GM19438 (cell line): Measurements from ENCODE around the gene NPPA.

Experiments used
- ATAC-seq: cut with Tn5 transposase; IDR thresholded peaks from one replicate; pipeline ENCODE4 v1.9.1; 2021; ENCODE audit warnings: low read depth; ENCODE audit not compliant: unreplicated experiment

The NPPA gene

DNA sequence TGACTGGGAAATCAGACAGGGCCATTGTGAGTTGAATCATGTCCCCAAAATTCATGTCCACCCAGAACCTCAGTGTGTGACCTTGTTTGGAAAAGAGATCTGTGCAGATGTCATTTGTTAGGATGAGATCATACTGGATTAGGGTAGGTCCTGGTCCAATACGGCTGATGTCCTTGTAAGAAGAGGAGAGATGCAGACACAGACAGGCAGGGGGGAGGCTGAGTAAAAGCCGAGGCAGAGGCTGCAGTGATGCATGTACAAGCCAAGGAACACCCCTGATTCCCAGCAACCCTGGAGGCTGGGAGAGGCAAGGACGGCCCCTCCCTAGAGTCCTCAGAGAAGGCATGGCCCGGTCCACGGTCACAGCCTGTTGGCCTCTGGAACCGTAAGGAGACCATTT is 27.0 kb upstream of the NPPA start:
- no peak for ATAC-seq

DNA sequence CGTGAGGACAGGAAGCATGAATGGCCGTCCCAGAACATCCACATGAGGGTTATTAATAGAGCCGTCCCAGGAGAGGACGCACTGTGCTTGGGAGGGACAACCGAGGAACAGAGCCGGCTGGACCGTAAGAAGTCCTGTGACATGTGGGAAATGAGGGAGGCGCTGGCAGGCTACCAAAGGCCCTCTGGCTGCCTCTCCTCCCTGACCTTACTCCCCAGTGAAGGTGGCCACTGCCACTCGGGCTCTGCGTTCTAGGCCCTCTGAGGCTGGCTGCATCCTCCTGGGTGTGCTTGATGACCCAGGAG is 26.6 kb upstream of the NPPA start:
- no peak for ATAC-seq

DNA sequence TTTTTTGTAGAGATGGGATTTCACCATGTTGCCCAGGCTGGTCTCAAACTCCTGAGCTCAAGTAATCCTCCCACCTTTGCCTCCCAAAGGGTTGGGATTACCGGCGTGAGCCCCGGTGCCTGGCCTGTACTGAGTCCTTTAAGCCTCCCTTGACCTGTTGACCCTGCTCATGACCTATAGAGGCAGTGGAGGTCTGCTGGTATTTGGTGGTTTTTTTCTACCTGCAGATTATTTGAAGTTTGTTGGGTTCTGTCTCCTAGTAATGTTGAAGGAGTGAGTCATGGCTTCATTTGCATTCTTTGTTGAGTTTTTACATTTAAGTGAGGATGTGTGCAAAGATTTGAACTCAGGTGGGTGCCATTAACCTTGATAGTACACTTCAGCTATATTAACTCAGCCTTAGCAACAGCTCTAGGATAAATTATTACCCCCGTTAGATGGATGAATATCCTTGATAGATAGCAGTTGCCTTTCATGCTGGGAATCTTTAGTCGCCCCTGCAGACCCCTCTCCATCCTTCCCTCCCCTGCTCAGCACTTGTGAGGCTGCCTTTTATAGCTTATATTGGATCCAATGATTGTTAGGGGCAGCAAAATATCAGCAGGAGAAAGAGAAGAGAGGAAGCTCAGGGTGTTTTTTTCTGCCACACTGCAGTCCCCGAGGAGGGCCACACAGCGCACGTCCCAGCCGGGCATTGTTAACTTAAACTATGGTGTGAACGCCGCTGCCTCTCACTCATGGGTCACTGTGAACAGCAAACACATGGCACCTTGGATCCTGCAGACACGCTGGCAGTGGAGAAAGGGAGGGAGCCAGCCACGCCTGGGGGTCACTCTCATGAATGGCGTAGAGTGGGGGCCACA is 26.0 kb upstream of the NPPA start:
- no peak for ATAC-seq

DNA sequence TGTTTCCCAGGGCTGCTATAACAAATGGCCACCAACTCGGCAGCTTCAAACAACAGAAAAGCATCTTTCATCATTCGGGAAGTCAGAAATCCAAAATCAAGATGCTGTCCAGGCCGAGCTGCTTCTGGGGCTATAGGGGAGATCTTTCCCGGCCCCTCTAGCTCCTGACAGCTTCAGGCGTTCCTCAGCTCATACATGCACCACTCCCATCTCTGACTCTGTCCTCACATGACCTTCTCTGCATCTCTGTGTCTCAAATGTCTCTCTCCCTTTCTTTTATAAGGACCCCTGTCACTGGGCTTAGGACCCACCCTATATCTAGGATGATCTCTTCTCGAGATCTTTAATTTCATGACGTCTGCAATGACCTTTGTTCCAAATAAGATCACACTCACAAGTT is 25.0 kb upstream of the NPPA start:
- ATAC-seq = no peak

DNA sequence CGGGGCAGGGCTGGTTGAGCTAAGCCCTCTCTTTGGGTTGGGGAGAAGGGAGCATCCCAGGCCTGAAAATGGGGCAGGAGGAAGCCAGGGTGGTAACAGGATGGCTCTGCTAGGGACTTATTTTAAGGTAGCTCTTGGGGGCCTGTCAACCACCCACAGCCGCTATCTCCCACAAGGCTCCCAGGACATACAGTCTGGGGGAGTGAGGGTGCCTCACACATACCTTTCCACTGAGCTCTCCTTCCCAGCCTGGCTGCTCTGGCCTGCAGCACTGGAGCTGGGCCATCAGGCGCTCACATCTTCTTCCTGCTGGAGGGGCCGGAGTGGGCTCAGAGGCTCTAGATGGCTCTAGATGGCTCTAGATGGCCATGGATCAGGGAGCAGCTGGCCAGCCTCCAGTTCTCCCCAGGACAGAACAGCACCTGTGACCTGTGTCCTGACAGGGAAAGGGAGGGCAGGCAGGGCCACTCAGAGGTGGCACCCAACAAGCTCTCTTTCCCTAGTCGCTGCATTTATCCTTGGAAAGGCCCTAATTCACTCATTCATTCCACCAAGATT is 22.1 kb upstream of the NPPA start:
- no peak for ATAC-seq

DNA sequence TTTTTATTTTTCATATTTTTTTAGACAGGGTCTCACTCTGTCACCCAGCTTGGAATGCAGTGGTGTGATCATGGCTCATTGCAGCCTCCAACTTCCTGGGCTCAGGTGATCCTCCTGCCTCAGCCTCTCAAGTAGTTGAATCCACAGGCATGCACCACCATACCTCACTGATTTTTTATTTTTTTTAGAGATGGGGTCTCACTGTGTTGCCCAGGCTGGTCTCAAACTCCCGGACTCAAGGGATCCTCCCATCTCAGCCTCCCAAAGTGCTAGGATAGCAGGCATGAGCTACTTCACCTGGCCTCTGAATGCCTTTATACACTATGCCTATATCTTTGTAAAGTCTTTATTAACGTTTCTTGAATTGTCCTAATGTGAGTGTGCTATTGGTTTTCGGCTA is 21.5 kb upstream of the NPPA start:
- ATAC-seq = no peak

DNA sequence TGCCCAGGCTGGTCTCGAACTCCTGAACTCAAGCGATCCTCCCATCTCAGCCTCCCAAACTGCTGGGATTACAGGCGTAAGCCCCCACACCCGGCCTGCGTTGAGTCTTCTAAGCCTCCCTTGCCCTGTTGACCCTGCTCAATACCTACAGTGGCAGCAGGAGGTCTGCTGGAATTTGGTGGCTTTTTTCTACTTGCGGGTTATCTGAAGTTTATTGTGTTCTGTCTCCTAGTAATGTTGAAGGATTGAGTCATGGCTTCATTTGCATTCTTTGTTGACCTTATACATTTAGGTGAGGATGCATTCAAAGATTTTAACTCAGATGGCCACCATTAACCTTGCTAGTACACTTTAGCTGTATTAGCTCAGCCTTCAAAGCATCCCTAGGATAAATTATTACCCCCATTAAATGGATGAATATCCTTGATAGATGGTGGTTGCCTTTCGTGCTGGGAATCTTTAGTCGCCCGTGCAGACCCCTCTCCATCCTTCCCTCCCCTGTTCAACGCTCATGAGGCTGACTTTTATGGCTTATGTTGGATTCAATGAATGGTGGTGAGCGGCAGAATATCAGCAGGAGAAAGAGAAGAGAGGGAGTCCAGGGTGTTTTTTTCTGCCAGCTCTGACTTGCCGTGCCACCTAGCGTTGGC is 20.9 kb upstream of the NPPA start:
- ATAC-seq = no peak

DNA sequence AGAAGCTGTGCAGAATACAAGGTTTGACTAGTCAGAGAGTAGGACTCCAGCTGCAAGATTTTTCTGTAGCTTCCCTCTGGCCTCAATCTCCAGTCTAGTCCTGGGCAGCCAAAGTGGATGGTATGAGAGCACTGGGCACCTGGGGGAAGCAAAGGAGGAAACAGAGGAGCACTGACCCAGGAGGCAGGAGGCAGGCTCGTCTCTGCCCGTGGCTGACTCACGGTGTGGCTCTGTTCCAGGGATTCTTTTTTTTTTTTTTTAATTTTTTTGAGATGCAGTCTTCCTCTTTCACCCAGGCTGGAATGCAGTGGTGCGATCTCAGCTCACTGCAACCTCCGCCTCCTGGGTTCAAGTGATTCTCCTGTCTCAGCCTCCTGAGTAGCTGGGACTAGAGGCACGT is 15.3 kb upstream of the NPPA start:
- ATAC-seq = no peak

DNA sequence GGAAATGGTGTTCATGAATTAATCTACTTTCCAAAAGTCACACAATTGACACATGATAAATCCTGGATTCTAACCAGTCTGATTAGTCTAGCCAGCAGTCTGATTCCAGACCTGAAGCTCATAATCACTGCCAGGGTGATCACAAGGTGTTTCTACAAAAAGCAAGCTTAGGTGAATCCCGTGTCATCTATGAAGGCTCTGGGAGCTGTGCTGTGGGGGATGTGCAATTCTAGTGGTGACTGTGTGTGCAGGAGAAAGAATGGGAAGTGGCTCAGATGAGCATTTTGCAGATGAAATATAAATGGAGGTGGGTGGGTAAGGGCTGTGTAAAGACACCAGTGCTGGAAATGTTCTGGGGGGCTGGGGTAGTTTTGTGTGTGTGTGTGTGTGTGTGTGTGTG is 13.0 kb upstream of the NPPA start:
- no peak for ATAC-seq

DNA sequence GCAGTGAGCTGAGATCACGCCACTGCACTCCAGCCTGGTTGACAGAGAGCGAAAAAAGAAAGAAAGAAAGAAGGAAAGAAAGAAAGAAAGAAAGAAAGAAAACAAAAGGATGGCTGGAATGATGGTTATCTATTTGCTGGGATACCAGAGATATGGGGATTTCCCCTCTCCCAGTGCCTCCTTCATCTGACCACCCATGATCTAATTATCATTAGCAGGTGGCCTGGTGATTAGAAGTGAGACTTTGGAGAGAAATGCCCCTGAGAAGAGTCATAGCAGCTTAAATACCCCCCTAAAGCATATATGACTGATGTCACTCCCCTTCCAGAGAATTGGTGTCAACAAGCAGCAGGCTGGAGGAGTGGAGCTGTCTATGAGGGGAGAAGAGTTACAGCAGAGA is 12.5 kb upstream of the NPPA start:
- no peak for ATAC-seq

DNA sequence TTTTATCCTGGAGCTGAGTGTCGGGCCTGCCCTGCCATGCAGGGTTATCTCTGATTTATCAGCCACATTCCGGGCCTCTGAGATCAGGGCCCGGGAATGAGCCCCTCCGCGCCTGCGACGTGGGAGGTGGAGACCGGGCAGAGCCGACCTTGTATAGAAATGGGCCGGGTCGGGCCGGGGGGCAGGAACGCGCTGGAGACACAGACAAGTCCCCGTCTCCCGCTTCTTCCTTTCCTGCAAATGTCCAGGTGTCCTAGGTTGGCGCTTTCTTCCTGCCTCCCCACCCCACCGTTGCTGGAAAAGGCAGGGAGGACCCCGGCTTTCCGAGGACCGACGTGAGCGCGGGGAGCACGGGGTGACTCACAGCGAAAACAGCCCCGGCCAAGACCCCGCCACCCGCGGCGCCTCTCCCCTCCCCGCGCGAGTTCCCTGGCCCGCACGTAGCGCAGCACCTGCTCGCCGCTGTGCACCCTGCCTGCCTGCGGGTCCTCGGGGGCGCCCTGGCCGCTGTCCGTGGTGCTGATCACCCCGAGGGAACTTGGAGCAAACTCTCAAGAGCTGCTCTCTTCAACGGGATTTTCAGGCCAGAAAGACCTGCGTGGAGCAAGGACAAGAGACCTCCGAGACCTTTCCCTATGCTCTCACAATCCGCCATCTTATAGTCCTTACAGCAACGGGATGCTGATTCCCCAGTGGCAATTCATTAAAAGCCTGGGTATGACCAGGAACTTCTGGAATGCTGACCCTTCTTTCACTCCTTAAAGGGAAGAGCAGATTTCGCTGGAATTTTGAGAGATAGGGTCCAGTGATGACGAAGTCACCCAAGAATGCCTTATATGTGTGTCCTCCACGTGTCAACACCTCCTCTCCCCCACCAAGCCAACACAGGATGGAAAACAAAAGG is 11.6 kb upstream of the NPPA start:
- ATAC-seq = no peak

DNA sequence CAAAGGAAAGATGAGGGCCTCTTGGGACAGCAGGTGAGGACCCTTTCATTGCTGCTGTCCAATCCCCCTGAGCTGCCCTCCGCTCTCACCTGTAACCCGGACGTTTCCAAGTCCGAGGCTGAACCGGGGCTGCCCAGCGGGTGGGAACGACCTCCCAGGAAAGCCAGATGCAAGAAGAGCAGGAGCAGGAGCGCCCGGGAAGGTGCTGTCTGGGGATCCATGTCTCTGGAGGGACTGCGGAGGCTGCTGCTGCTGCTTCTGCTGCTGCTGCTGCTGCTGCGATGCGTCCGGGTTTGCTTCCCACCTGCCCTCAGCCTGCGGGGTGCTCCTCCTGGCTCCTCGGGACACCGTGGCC is 11.0 kb upstream of the NPPA start, which contains the start of gene NPPB:
Gene NPPB, minus strand, starts transcription at position 333 of the 355 bp plus-strand sequence. Its CDS starts 112 bp downstream, at position 221.
- ATAC-seq = no peak

DNA sequence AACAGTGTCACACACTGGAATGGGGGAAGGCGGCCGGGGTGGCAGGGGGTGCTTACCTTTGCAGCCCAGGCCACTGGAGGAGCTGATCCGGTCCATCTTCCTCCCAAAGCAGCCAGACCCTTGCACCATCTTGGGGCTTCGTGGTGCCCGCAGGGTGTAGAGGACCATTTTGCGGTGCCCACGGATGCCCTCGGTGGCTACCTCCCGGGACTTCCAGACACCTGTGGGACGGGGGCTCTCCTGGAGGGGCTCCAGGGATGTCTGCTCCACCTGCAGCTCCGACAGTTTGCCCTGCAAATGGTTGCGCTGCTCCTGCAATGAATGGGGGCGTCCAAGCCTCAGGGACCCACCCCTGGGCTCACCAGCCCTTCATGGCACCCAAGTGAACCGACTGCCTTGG is 10.6 kb upstream of the NPPA start:
- ATAC-seq = no peak

DNA sequence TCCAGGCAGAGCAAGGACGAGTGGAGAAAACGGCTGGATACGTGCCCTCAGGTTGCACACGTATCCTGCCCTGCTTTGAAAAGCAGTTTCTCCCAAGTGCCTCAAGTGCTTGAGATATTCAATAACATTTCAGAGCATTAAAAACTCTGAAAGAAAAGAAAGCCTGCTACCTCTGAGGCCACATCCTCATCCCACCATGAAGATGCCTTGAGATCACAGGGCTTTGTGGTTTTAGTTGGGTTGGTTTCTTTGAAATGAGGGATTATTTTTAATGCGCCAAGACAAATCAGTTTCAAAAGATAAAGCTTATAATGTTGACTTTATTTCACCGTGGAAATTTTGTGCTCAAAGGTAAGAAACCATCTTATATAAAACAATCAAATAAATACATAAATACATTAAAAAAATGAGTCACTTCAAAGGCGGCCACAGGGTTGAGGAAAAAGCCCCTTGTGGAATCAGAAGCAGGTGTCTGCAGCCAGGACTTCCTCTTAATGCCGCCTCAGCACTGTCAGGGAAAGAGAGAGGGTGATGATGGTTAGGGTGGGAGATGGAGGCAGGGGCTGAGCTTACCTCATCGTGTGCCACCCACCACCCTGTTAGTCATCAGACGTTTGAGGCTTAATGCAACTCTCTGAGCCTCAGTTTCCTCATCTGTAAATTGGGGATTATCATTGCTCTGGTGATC is 9.7 kb upstream of the NPPA start:
- no peak for ATAC-seq

DNA sequence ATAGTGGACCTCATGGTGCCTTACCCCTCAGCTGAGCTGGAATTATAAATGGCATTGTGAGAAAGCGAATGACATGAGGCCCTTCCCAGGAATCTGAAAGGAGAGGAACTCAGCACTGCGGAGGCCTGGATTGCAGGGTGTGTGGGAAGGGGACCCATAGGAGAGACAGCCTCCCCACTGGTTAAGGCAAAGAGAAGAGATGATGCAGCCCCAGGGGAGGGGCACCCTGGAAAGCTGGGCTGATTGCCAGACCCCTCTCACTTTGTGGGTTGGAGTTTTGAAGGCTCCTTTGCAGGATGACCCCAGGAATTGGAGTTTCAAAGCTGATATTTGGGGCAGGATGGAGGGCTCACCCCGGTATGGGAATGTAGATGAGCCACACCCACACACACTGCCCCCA is 9.1 kb upstream of the NPPA start:
- no peak for ATAC-seq

DNA sequence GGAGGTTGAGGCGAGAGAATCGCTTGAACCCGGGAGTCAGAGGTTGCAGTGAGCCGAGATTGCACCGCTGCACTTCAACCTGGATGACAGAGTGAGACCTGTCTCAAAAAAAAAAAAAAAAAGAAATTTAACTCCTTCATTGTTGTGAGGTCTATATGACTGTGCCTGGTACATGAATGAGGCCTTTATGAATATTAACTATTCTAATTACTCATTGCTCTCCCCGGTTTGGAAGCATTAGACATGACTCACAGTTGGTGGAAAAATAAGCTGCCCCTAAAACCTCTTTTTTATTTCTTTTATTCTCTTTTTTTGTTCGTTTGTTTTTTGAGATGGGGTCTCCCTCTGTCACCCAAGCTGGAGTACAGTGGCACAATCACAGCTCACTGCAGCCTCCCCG is 7.8 kb upstream of the NPPA start:
- ATAC-seq = no peak

DNA sequence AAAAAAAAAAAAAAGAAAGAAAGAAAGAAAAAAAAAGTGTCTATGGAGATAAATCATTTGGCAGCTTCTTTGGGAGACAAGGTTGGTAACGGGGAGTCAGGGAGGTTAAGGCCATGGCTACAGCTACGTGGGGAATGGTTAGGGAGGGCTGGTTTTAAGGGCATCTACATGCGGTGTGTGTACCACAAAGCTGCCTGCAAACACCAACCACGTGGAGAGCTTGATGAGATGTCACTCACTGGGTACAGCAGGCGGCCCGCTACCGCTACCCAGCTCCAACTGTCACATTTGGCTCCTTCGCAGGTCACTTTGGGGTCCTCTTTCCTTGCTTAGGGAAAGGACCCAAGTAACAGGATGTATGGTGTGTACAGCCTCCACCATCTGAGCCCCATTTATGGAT is 6.9 kb upstream of the NPPA start:
- ATAC-seq = no peak

DNA sequence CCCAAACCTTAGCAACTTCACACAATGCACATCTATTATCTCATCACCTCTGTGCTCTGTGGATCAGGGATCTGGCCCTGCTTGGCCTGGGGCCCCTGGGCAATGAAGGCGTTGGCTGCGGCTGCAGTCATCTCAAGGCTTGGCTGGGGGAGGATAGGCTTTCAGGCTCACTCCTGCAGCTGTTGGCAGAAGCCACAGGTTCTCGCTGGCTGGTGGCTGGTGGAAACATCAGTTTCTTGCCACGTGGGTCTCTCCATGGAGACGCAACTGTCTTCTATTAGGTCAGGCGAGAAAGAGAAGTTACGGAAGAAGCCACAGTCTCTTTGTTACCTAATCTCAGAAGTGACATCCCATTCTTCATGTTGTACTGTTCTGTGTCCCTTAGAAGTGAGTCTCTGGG is 3.6 kb upstream of the NPPA start:
- no peak for ATAC-seq

DNA sequence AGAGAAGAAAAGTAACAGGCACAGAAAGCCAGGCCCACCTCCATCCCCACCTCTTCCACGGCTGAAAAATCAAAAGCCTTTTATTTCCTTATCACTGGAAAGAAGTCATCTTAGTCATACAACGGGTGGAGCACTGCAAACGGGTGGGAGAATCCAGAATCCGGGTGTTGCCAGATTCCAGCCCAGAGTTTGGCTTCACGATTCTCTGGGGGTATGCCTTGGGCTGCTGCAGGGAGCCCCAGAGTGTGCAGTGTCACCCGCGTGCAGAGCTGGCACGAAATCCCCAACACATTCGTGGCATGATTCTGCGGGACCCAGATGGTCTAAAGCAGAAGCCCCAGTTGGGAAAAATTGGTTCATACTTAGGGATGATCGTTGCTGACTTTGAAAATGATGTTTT is 2.6 kb upstream of the NPPA start:
- no peak for ATAC-seq

DNA sequence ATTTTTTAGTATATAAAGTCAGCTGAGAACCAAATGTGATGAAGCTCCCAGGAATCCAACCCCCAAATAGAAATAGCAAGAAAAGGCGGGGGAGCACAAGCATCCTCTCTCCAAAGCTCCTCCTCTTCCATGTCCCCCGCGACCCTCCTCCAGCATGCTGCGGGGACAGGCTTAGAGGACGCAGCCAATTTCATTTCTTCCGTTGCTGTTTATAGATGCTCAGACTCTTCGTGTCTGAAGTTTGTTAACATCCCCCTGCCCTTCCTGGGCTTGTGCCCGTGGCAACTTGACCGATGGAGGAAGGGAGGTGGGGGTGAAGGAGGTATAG is 754 bp upstream of the NPPA start:
- ATAC-seq = no peak
